OCI-LY1 (cell line): ENCODE data around the gene KRTAP5-3.

Experiments
- EZH2 ChIP-seq: fragments of 200-600 bp; sonication (generic), shearing (Covaris generic); IDR thresholded peaks from 2 replicates; pipeline ENCODE4 v1.8.0; 2017; ENCODE audit warnings: borderline replicate concordance, mixed run types, mild to moderate bottlenecking, antibody characterized with exemption, low read length, moderate library complexity, mixed read lengths
- TF ChIP-seq, protein P1 (sequence below): fragments of 200-600 bp; sonication (generic), shearing (Covaris generic); IDR thresholded peaks from 2 replicates; pipeline ENCODE4 v1.5.1; 2017; ENCODE audit warnings: mild to moderate bottlenecking, antibody characterized with exemption, low read length, moderate library complexity, mixed read lengths

GRCh38 chr11:1645357-1645821 lies 37.1 kb upstream of the KRTAP5-3 start:
- TF ChIP-seq, protein P1, sequence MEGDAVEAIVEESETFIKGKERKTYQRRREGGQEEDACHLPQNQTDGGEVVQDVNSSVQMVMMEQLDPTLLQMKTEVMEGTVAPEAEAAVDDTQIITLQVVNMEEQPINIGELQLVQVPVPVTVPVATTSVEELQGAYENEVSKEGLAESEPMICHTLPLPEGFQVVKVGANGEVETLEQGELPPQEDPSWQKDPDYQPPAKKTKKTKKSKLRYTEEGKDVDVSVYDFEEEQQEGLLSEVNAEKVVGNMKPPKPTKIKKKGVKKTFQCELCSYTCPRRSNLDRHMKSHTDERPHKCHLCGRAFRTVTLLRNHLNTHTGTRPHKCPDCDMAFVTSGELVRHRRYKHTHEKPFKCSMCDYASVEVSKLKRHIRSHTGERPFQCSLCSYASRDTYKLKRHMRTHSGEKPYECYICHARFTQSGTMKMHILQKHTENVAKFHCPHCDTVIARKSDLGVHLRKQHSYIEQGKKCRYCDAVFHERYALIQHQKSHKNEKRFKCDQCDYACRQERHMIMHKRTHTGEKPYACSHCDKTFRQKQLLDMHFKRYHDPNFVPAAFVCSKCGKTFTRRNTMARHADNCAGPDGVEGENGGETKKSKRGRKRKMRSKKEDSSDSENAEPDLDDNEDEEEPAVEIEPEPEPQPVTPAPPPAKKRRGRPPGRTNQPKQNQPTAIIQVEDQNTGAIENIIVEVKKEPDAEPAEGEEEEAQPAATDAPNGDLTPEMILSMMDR = no peak
- no peak for TF ChIP-seq EZH2
